DMS153 treated with DMSO at 0.1 percent for 48 hours (cell line): ENCODE measurements around the gene SEC63.
"Not testable (repeated sequence)": the region's sequence is repeated elsewhere in the genome, so short reads cannot be mapped to it uniquely, and the experiment has no call there.

Experiments
- DNase-seq: peaks from one replicate; lab custom pipeline; 2025; ENCODE audit not compliant: unreplicated experiment; lab: John Stamatoyannopoulos, UW

The SEC63 gene

DNA sequence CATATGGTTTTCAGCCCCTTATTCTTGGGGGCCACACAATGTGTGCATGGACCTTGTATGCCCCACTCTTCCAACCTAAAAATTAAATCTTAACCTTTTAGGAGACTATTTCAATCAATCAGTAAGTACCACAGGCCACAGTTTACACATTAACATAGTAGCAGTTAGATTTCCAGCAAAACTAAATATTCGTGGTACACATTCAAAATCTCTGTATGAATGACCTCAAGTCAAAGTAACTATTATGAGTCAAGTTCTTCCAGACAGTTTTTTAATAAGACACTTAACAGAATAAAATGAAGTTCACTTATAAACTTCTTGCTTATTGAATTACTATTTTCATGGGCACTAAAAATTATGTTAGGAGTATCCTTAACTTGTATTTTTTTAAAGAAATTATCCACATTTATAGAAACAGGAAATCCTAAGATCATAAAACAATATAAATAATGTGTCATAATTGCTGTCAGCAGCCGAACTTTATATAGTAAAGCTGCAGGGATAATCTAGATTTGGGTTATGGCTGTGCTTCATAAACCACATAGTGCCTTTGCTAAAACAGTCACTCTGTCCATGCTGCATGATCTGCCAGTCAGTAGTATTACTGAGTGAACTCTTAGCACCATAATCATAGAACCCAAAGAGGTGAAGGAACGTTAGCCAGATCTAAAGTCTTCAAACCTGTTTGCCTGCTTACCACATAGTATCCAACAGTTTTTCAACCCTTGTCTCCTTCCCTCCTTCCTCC is 21.7 kb downstream of the SEC63 start:
- DNase-seq: no peak

DNA sequence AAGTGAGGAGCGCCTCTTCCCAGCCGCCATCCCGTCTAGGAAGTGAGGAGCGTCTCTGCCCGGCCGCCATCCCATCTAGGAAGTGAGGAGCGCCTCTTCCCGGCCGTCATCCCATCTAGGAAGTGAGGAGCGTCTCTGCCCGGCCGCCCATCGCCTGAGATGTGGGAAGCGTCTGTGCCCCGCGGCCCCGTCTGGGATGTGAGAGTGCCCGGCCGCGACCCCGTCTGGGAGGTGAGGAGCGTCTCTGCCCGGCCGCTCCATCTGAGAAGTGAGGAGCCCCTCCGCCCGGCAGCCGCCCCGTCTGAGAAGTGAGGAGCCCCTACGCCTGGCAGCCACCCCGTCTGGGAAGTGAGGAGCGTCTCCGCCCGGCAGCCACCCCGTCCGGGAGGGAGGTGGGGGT is 23.8 kb downstream of the SEC63 start:
- DNase-seq: not testable (repeated sequence)

DNA sequence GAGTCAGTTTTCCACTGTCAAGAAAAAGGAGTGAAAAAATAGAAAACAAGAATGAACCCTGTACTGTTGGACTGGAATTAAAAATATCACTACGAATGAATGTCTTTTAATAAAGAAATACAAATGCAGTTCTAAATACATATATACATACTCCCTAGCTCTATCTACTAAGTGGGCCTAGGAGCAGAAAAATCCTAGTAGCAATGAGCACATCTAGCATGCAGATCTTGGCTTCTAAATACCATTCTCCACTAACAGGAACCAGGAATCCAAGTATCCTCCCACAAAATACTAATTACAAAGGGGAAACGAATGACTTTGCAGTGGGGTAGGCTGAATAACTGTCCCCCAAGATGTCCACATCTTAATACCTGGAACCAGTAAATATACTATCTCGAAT is 25.4 kb downstream of the SEC63 start:
- DNase-seq: no peak

DNA sequence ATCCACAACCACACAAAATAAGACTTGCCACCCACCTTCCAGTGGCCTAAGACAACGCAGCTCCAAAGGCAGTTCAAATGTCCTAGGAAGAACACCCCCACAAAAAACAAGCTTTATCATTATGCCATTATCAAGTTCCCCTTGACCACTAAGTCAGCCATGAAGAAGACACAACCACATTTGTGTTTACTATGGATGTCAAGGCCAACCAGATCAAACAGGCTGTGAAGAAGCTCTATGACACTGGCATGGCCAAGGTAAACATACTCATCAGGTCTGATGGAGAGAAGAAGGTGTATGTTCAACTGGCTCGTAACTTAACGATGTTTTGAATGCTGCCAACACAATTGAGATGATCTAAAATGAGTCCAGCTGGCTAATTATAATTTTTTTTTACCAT is 26.1 kb downstream of the SEC63 start:
- no peak for DNase-seq

DNA sequence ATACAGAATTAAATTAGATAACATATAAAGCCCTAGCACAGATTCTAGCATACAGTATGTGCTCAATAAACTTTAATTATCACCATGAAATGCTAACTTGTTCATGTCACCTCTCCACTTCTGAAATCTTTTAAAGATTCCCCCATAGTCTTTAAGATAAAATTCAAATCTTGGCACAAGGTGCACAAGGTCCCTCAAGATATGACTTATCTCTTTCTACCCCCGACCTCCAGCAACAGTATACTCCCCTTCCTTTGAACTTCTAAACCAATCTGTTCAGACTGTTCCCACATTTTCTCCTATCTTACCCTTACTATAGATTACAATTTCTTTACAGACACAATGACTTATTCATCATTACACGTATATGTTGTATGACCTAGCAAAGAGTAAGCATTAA is 29.0 kb downstream of the SEC63 start:
- no peak for DNase-seq

DNA sequence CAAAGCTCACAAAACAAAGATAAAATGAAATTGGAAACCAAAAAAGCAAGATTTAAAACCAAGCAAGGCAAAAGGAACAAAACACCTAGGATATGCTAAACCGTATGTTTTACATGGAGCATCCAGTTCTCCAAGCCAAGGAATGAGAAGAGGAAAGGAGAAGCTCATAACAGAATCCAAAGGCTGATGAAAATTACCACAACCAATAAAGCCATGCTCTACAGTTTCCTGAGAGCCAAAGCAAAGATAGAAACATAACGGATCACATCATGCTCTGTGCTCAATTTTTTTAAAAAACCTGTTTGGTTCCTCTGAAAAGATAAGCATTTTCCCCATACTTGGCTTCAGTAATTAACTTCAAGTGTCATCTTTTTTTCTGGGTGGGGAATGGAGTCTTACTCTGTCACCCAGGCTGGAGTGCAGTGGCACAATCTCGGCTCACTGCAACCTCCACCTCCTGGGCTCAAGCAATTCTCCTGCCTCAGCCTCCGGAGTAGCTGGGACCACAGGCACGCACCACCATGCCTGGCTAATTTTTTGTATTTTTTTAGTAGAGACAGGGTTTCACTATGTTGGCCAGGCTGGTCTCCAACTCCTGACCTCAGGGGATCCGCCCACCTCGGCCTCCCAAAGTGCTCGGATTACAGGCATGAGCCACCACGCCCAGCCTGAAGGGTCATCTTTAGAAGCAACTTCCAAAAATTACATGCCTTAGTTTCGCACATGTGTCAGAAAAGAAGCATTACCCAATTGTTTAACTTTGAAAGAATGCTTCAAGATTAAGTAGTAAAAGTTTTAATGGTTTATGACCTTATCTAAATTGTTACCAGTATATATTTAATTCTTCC is 31.1 kb downstream of the SEC63 start:
- DNase-seq: not testable (repeated sequence)

DNA sequence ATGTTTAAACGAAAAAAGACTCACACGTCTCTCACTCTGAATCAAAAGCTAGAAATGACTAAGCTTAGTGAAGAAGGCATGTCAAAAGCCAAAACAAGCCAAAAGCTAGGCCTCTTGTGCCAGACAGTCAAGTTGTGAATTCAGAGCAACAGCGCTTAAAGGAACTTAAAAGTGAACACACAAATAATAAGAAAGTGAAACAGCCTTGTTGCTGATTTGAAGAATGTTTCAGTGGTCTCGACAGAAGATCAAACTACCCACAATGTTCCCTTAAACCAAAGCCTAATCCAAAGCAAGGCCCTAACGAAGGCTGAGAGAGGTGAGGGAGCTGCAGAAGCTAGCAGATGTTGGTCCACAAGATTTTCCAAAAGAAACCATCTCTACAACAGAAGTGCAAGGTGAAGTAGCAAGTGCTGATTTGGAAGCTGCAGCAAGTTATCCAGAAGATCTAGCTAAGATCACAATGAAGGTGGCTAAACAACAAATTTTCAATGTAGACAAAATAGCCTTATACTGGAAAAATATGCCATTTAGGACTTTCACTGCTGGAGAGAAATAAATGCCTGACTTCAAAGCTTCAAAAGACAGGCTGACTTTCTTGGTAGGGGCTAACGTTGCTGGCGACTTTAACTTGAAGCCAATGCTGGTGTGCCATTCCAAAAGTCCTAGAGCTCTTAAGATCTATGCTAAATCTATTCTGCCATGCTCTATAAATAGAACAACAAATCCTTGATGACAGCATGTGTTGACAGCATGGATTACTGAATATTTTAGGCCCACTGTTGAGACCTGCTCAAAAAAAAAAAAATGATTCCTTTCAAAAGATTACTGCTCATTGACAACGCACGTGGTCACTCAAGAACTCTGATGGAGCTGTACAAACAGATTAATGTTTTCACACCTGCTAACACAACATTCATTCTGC is 40.3 kb downstream of the SEC63 start:
- DNase-seq: no peak

DNA sequence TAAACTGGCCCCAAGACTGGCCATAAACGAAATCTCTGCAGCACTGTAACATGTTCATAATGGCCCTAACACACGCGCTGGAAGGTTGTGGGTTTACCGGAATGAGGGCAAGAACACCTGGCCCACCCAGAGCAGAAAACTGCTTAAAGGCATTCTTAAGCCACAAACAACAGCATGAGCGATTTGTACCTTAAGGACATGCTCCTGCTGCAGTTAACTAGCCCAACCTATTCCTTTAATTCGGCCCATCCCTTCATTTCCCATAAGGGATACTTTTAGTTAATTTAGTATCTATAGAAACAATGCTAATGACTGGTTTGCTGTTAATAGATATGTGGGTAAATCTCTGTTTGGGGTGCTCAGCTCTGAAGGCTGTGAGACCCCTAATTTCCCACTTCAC is 41.0 kb downstream of the SEC63 start:
- not testable (repeated sequence) for DNase-seq

DNA sequence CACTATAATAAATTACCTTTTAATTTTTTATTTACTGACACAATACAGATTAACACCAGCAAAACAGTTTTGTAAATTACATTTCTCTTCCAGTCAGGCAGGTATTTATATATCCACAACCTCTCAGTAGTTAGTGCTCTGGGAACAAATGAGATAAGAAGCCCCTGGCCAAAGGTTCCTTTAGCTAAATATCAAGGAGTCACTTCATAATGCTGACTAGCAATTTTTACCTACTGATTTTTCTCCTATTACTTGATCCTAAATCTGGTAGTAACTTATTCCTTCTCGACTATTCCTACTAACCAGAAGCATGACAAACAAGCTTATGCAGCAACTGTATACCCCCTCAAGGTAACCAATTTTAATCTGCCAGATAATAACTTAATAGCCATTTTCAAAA is 46.3 kb downstream of the SEC63 start:
- DNase-seq: no peak

DNA sequence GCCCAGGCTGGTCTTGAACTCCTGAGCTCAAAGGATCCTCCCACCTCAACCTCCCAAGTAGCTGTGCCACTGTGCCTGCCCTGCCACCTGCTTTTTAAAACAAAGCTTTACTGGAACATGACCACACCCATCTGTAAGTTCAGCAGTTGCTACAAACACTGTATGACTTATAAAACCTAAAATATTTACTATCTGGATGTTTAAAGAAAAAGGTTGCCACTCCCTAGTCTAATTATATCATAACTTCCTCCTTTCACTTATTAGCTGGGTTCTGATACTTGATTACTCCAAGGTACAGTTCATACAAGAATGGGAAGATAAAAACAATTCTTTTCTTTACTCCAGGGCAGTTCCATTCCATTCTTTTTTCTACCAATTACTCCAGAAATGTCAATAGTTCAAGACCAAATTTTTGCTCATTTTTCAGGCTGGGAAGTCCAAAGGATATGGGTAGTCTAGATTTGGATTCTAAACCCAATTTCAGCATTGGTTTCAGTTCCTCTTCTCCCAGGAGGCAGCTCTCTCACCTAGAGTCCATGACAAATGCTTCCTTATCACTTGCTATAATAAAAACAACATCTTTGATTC is 63.1 kb downstream of the SEC63 start:
- no peak for DNase-seq

DNA sequence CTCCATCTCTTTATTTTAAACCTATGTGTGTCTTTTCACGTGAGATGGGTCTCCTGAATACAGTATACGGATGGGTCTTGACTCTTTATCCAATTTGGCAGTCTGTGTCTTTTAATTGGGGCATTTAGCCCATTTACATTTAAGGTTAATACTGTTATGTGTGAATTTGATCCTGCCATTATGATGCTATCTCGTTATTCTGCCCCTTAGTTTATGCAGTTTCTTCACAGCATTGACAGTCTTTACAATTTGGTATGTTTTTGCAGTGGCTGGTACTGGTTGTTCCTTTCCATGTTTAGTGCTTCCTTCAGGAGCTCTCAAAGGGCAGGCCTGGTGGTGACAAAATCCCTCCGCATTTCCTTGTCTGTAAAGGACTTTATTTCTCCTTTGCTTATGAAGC is 67.6 kb downstream of the SEC63 start:
- DNase-seq: not testable (repeated sequence)

DNA sequence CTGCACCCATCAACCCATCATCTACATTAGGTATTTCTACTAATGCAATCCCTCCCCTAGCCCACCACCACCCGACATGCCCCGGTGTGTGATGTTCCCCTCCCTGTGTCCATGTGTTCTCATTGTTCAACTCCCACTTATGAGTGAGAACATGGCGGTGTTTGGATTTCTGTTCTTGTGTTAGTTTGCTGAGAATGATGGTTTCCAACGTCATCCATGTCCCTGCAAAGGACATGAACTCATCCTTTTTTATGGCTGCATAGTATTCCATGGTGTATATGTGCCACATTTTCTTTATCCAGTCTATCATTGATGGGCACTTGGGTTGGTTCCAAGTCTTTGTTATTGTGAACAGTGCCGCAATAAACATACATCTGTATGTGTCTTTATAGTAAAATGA is 72.1 kb downstream of the SEC63 start:
- DNase-seq: not testable (repeated sequence)

DNA sequence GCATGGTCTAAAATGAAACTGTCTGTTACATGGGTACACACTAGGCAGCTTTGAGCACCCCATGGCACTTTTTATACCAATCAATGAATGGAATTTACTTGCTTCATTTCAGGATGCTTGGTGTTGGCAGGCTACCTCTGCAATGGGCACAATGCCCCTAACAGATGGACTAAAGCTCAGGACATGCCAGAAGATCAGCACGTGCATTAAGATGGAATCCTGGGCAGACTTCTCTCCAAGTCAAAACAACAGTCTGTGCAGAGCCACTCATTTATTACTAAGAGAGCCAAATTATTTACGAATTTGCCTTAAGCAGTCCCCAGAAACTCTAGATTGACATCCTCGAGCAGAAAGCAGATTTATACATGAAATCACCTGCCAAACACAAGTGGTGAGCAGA is 78.1 kb downstream of the SEC63 start:
- DNase-seq: no peak

DNA sequence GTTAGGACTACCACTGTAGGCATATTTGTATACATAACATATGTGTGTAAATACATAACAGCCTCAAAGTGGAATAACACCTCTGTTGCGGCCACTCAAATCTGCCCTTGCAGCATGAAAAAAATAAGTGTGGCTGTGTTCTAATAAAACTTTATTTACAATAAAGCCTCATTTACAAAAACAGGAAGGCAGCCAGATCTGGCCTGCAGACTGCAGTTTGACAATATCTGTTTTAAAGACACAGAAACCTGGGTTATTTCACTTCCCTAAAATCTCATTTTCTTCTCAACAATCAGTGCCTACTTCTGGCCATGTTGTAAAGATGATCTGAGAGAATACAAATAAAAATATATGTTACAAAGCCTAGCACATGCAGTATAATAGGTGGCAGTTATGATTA is 80.0 kb downstream of the SEC63 start:
- no peak for DNase-seq

DNA sequence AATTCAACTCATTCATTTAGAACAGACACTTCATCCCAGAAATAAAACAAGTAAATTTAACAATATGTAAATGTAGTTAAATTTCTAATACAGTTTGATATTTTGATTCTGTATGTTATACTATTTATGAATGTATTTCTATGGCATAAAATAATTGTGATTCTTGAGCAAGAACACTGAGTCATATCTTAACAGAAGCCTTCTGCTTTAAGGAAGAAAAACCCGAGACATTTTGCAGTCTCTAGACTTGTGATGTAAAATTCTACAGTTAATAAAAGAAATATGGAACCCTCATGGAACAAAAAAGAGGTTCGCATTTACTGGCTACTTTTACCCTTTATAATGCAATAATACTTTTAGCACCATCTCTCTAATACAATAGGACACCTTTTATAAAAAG is 86.0 kb downstream of the SEC63 start:
- DNase-seq: no peak

DNA sequence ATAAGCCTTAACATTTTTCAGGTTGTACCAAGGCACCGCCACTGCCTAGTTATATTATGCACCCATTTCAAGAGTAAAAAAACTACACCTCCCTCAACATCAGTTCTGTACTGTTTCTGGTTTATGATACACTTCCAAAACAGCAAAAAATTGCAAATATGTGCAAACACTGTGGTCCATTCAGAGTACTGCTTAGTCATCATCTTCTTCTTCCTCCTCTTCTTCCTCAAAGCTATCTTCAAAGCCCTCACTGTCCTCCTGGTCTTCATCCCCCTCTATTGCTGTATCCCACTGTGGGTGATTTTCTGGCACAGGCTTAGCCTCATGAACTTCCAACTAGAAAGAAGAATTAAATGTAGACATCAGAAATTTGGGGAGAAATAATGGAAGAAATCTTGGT is 86.5 kb downstream of the SEC63 start:
- not testable (repeated sequence) for DNase-seq

DNA sequence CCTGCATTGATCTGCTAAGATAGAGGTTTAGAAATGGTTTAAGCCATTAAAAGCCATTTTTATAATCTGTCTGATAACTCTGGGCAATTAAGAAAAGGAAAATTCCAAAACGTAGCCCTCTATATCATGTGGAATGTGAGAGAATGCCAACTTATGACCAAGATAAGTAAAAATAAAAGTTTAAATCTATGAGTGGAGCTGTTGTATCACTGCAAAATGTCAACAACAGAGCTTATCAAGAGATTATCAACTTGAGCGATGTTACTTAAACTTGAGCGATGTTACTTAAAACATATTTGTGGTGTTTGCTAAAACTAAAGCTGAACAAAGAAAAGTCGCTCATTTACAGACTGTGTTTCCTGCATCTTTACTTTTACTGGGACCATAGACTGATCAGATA is 87.0 kb downstream of the SEC63 start:
- DNase-seq: no peak

DNA sequence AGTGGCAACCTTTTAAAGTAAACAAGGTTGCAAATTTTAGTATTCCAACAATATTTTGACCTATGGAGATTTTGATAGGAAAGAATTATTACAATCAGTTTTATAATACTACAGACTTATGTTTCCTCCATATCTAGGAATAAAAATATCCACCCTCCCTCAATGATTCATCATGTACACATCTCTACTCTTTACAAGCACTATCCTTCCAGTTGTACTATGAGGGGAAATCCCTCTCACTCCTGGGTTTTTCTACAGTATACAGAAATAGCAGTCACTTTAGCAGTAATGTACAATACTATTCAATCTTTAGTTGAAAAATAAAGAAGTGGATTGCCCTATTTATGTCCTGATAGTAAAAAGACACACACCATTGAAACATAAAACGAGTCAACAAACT is 87.6 kb downstream of the SEC63 start:
- no peak for DNase-seq

DNA sequence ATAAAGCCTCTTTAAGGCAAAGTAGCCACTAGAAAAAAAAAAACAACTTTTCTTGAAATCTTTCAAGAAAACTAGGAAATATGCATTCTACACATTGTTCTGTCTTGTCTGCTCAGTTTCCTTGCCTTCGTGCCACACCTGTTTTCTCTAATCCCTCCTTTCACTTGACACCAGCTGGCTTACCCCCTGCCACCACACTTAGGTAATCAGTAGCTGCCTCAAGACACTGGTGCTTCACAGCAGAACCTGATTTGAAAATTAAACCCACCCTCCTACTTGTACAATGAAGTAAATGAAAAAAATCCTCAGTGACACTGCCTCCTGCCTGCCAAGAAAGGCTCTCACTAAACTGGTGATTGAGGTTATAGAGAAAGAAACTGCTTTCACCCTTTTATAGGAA is 88.1 kb downstream of the SEC63 start:
- DNase-seq: no peak

DNA sequence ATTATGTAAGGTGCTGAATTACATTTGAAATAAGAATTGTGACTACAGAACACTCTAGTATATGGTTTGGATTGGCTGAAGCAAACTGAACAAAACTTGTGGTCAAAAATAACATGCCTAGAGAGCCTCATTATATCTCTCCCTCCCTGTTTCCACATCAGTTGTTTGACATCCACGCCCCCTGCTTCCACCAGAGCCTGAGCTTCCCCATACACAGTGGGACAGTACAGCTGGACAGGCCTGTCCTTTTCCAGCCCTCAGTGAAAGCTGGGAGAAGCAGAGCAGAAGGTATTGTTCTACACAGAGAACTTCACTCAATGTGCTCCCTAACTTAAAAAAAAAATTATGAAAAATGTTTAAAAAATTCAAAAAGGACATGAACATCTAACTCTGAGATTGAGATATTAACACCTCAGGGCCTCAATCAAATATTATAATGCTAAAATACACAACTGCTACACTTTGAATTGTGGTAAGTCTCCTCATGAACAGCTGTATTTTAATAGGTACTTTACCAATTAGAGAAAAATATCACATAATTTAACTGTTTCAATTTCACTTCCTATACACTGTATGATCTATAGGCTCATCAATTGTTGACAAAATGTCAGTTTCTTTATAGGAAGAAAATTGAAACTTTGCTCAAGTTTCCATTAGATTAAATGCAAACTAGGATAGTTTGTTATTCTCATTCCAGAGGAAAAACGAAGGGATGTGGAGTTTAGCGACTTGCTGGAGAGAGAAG is 89.0 kb downstream of the SEC63 start:
- DNase-seq: no peak

DNA sequence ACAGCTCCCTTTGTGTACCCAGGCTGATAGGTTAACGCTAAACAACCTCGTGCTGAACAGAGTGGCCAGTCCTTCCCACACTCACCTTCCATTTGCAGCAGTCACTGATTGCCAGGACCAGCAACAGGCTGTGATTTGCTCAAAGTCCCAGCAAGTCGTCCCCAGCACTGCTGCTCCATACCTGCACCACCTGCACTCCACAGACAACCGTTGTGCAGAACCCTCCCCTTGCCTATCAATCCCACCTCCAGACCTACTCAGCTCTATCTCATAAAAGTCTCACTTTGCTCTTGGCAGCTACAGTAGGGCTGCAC is 90.7 kb downstream of the SEC63 start:
- no peak for DNase-seq
